ENCODE measurements around the gene UBFD1. TPM values are rescaled to one million over a fixed set of nuclear protein-coding genes. Genes with fewer than 3 reads are reported as not detected.

UBFD1 gene
- total and polyA plus RNA-seq, 10 donors = 4.2 to 63.7 (median 40.8) TPM

DNA sequence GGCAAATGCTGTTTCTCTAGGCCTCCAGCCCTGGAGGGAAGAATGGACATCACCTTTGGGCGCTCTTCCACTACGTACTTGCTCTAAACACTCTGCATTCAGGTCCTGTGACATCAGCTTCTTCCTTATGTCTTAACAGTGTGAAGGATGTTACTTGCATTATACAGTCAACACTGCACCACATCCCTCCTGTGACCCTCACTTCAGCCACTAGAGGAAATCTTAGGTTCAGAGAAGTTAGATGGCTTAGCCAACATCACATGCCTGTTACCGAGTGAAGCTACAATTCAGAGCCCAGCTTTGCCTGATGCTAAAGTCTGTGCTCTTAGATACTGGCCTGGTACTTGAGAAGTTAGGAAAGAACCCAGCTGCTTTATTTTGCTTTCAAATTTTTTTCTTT is 18.3 kb downstream of the UBFD1 start:
- Histone ChIP-seq H3K27me3 (replicated peaks in 1 of 7) (no peaks in the 10 kb centered on the region), H3K4me1 (peaks cover 0 to 23% (median 6%) of the 10 kb centered on the region in 6 donors), H3K27ac (no peak overlapping the region), H3K36me3 (peaks cover 0 to 99% (median 54%) of the 10 kb centered on the region in 6 donors), H3K9me3 (no peaks in the 10 kb centered on the region), H3K4me3 (no peak overlapping the region)
- intact Hi-C loops (cut with DNase I; ENCODE audit: low total_unique reads) = no loop called here
- no peak for DNase-seq
- WGBS, 5 donors = 89 to 93% (median 91%) methylated on average over 3 of the region's 3 CpGs
- no peak for TF ChIP-seq CTCF (IDR thresholded peaks at IDR 0.05 in 8 of 11, conservative IDR thresholded peaks at IDR 0.05 in 3 of 11)

- no peak for TF ChIP-seq POLR2A (IDR thresholded peaks at IDR 0.05)
- no peak for TF ChIP-seq CTCF (IDR thresholded peaks at IDR 0.05 in 8 of 11, conservative IDR thresholded peaks at IDR 0.05 in 3 of 11)
- no peak for TF ChIP-seq POLR2AphosphoS5 (IDR thresholded peaks at IDR 0.05)
- no peaks in the 10 kb centered on the region for H3K27me3 ChIP-seq (replicated peaks in 1 of 7)
- no peaks in the 10 kb centered on the region for H3K9me3 ChIP-seq
- H3K4me3 ChIP-seq = no peak overlapping the region
- 88 to 100% (median 95%) methylated on average over 2 of the region's 2 CpGs for WGBS, 5 donors
- H3K4me1 ChIP-seq = peaks cover 0 to 10% (median 0%) of the 10 kb centered on the region in 6 donors
- no peak for DNase-seq
- H3K36me3 ChIP-seq = peaks cover 0 to 99% (median 55%) of the 10 kb centered on the region in 6 donors
- no peak overlapping the region for H3K27ac ChIP-seq
- intact Hi-C loops (cut with DNase I; ENCODE audit: low total_unique reads) = no loop called here
Measured at GRCh38 chr16:23577493-23577892, 20.0 kb downstream of the UBFD1 start.

GRCh38 chr16:23578101-23578830 is 20.7 kb downstream of the UBFD1 start:
- H3K27ac ChIP-seq = no peak overlapping the region
- no peaks in the 10 kb centered on the region for H3K9me3 ChIP-seq
- peaks cover 0 to 99% (median 47%) of the 10 kb centered on the region in 6 donors for H3K36me3 ChIP-seq
- no peak overlapping the region for H3K4me3 ChIP-seq
- no peak for TF ChIP-seq CTCF (IDR thresholded peaks at IDR 0.05 in 8 of 11, conservative IDR thresholded peaks at IDR 0.05 in 3 of 11)
- TF ChIP-seq POLR2AphosphoS5 (IDR thresholded peaks at IDR 0.05) = no peak
- TF ChIP-seq POLR2A (IDR thresholded peaks at IDR 0.05) = no peak
- no peaks in the 10 kb centered on the region for H3K27me3 ChIP-seq (replicated peaks in 1 of 7)
- 73 to 82% (median 75%) methylated on average over 5 of the region's 5 CpGs for WGBS, 5 donors
- H3K4me1 ChIP-seq = peaks cover 0 to 10% (median 0%) of the 10 kb centered on the region in 6 donors
- intact Hi-C loops (cut with DNase I; ENCODE audit: low total_unique reads) = no loop called here
- DNase-seq = no peak

GRCh38 chr16:23579371-23579770 is 21.8 kb downstream of the UBFD1 start:
- TF ChIP-seq POLR2AphosphoS5 (IDR thresholded peaks at IDR 0.05) = no peak
- no peak for TF ChIP-seq CTCF (IDR thresholded peaks at IDR 0.05 in 8 of 11, conservative IDR thresholded peaks at IDR 0.05 in 3 of 11)
- no peak for TF ChIP-seq POLR2A (IDR thresholded peaks at IDR 0.05)
- peaks cover 0 to 10% (median 0%) of the 10 kb centered on the region in 6 donors for H3K4me1 ChIP-seq
- H3K36me3 ChIP-seq = peaks cover 0 to 99% (median 47%) of the 10 kb centered on the region in 6 donors
- 93 to 99% (median 96%) methylated on average over 4 of the region's 4 CpGs for WGBS, 5 donors
- no peak overlapping the region for H3K27ac ChIP-seq
- intact Hi-C loops (cut with DNase I; ENCODE audit: low total_unique reads) = no loop called here
- DNase-seq = no peak
- no peaks in the 10 kb centered on the region for H3K9me3 ChIP-seq
- H3K4me3 ChIP-seq = no peak overlapping the region
- no peaks in the 10 kb centered on the region for H3K27me3 ChIP-seq (replicated peaks in 1 of 7)

Measured in spleen (tissue), 11 donors.